Measurements from ENCODE around the gene RXRB.

RXRB gene

DNA sequence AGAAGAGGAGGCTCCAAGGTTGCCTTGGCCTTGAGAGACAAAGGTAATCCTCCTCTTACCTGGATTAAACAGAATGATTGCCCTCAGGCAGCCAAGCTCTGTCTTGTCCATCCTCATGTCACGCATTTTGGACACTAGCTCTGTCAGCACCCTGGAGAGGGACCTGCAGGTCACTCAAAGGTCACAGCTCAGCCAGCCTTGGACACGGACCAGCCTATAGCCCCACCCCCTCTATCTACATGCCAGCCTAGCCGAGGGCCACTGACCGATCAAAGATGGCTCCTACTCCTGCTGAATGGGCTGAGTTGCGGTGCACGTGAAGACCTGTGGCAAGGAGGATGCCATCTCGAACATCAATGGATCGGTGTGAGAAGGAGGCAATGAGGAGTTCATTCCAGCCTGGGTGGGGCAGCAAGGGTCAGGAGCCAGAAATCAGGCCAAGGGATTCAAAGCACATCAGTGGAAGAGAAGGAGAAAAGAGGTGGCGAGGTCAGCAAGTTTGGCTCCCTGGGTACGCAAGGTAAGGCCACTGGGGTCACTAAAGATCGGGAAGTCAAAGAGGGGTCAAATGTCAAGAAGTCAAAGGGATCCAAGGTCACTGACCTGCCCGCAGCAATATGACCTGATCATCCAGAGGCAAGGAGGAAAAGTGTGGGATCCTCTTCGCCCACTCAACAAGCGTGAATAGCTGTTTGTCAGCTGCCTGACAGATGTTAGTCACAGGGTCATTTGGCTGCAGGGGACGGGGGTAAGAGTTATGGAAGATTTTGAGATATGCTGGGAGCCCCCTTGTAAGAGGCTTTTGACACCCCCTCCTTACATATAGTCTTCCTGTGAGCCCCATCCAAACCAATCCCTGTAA, 4.9 kb downstream of the RXRB start:
- no peak for DNase-seq

DNA sequence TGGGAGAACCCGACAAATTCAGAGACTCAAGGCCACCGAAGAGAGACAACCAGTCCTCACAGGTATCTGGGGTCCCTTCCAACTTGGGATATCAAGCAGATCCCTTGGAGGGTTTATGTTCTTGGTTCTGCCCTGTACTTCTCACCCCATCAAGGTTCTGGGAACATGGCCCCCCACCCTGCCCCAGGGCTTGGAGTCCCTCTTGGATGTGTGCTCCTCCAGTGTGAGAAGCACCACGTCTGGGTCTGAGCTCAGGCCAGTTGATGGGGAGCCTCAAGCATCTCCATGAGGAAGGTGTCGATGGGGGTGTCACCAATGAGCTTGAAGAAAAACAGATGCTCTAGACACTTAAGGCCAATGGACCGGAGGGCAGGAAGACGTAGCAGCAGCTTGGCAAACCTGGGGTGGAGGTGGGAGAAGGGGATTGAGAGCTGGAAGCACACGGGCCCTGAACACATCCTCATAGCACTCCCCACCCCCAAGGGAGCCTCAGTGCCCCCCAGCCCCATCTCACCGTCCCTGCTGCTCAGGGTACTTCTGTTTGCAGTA, 6.0 kb downstream of the RXRB start:
- DNase-seq = no peak

DNA sequence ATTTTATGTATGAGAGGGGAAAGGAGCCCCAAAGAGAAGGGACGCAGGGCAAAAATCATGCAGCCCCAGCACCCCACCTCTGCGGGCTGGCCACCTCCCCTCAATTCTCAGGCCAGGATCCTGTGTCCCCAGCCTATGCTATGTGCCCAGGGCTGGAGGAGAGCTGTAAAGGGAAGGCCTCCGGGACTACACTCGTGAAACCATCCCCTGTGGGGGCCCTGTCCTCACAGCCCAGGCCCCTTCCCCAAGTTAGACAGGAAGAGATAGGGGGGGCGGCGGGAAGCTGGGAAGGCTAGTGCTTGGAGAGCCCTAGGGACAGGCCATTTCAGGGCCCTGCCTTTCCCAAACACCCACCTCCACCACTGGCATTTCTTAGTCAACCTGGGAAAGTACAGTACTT, 6.8 kb downstream of the RXRB start:
- DNase-seq = no peak

DNA sequence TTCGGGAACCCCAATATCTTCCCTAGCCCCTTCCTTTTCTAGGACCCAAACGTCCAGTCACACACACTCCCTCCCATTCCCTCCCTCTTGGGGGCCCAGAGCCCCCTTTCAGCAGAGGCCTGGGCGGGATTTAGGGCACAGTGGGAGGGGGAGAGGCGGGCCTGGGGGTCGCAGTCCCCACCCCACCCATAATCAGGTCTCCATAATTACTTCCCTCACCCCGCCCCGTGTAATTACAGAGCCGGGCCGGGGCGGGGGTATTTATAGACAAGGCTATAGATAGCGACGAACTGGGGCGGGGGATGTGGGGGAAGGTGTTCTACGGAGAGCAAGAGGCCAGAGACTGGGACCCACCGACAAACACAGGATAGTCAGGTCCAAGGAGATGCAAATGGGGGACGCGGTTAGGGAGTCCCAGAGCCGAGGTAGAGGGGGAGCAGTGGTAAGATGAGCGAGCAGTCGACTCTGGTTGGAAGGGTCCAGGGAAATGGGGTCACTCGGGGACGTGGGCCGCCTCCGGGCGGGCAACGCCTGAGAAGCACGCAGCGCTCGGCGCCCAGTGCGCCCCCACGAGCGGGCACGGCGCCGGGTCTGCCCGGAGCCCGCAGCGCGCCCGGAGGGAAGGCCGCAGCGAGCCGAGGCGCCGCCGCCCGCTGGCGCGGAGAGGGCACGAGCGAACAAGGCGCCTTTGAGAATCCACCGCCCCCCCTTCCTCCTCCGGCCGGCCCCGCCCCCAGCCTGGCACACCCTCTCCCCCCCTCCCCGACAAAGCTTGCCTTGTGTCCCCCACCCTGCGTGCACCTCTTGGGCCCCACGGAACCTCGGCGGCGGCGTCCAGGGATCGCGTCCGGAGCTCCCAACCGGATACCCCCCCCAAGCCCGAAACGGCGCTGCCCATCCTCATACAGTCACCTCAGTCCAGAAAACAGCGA, 7.5 kb downstream of the RXRB start:
- no peak for DNase-seq

DNA sequence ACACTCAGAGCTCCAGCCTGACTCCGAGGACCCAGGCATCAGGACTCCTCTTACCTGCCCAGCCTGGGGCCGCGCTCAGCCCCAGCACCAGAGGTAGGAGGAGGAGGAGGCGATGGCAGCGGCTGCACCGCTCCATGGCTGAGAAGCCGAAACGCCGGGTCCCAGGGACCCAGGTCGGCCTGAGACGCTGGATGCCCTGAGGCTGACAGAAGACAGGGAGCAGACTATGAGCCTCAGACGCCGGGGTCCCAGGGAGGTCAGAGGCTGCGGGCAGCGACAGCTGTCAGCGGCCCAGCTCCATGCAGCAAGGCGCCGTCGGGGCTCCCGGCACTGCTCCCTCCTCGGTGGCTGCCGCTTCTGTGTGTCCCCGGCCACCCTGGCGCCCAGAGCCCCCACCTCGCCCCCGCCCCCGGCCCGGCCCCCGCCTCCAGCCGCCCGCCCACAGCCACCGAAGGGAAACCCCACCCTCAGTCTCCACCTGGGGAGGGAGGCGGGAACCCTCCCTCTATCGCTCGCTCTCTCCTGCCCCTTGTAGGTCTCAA, 8.3 kb downstream of the RXRB start, which contains the start of gene COL11A2:
Gene COL11A2 (minus strand): TSS at position 363 of the 542 bp plus-strand sequence. CDS start 227 bp downstream, at position 136.
- no peak for DNase-seq

DNA sequence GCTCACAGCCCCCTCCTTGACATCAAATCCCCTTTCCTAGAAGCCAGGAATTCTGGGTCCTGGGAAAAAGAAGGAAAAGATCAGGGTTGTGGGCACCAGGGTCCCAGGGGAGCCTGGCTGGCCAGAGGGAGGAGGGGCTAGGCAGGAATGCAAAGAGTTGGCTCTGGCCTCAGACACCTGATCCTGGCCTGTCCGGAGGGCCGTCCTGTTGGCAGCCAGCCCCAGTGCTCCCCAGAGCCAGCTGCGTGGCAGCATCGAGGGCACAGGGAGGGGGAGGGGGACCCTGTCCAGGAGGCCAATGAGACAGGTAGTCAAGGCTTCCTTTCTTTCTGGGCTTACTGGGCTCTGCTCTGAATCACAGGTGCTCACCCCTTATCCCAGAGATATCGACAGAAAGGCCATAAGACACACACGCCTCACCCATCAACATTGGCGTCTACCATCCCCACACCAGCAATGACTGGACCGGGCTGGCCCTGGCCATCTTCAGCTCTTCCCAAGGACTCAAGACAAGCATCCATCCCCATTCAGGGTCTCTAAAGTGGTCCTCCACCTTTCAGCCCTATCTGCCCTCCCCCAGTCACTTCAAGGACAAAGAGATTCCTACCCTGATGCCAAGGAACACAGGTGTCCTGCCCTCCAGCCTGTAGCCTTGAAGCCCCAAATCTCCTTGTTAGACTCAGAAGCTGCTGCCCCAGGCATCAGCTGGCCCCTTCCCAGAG, 8.9 kb downstream of the RXRB start:
- no peak for DNase-seq

DNA sequence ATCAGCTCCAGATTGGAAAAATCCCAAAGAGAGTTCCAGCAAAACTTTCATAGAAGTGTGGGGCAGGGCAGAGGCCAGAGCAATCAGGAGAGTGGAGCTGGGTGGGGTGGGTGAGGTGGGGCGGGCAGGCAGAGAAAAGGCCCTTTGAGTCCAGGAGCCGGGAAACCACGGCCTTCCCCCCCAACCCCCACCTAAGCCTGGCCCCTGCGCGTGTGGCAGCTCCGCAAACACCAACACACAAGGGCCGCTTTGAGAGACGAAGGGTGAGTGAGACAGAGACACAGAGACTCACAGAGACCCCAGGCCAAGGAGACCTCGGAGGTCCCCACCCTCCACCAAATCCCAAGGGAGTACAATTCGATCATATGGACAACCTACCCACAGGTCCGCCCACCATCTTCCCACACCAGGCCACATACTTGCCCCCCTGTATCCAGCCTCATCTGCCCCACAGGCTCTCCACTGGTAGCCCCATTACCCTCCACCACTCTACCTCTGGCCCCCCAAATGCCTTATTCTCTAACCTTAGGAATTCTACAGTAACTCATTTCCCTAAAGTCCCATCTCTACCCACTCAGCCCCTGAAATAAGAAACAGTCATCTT, 9.9 kb downstream of the RXRB start:
- DNase-seq = no peak

DNA sequence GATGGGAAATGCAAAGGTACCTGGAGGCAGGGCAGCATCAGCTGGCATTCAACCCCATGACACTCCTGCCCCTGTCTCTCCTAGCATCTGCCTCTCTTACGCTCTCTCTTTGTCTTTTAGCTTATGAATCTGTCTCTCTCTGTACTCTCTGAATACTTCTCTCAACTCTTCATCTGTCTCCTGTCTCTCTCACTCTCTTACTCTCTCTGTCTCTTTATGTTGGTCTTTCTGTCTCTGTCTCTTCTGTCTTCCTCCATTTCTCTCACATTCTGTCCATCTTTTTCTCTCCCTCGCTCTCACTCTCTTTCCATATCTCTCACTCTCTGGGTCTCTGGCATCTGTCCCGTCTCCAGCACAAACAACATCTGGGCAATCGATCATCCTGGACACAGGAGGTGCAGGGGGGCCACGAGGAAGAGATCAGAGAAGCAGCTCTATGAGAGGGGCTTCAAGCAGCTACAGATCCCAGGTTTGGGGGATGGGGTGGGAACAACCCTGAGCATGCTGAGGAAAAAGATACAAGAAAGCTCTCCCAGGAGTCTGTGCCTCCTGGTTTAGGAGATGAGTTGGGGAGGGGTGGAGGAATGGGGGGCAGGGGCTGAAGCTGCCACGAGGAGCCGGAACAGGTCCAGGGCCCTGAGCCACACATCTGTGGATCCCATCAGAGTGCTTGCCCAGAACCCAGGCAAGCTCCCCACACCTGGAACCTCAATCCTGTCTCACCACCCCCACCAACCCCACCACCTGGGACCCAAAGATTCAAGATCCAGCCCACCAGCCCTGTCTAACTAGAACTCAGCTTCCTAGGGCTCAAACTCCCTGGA, 10.6 kb downstream of the RXRB start:
- DNase-seq = no peak

DNA sequence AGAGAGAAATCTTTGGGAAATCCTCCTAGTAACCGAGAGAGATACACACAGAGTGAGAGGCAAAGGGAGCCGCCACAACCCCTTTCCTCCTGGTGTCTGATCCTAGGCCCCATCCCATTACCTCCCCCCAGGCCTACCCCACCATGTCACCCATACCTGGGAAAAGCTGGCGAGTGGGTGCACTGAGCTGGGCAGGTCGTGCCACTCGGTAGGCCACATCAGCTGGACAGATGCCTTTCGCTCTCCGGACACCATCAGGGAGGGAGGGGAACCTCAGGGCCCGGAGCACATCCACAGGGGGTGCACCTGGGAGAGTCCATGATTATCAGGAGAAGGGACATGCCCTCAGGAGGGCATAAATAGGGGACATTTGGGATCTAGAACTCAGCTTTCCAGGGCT, 11.3 kb downstream of the RXRB start:
- no peak for DNase-seq

DNA sequence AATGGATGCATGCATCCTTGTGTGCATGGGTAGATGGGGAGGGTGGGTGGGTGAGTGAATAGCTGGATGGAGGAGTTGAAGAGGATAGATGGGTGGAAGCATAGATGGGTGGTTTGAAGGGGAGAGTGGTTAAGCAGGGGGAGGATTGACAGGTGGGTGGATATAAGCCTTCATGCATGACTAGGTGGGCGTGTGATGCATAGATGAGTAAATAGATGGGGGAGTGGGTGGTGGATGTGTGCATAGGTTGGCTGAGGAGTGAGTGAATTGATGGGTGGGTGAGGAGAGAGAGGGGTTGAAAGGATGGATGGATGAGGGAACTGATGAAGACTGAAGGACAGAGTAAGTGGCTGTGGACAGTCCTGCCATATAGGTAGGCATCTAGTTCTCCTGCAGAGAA, 12.7 kb downstream of the RXRB start:
- no peak for DNase-seq

DNA sequence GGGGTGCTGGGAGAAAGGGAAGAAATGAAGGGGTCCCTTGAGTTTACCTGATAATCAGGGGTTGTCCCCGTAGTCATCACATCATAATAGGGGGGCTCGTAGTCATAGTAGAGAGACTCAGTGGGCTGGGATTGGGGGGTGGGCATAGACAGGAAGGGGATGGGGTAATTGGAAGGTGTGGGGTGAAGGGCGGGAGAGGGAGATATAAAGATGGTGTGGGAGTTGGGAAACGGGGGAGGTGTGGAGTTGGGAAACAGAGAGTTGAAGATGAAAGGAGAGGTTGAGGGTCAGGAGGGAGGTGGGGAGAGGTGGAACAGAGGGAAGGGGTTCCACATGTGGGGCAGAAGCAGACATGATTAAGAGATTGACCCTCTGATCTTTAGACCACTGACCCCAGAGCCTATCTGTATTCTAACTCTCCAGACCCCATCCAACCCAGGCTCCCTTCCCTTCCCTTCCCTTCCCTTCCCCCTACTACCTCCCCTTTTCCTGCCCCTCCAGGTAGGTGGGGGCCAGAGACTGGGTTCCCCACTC, 14.7 kb downstream of the RXRB start:
- DNase-seq = no peak

DNA sequence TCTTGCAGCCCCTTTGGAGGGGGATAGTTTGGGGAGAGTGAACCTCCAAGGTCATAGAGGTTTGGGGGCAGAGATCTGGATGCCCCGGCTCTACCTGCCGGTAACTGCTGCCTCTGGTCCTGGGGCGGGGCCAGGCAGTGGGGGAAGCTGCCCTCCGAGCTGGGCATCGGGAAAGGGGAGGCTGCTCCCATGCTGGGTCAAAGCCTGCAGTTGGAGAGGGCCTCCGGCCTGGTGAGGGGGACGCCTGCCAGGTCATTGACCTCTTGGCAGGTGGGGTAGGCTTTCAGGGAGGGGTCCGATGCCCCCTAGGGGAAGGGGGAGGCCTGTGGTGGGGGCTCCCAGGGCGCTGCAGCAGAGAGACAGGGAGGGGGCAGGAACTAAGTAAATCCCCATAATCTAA, 15.3 kb downstream of the RXRB start:
- no peak for DNase-seq

DNA sequence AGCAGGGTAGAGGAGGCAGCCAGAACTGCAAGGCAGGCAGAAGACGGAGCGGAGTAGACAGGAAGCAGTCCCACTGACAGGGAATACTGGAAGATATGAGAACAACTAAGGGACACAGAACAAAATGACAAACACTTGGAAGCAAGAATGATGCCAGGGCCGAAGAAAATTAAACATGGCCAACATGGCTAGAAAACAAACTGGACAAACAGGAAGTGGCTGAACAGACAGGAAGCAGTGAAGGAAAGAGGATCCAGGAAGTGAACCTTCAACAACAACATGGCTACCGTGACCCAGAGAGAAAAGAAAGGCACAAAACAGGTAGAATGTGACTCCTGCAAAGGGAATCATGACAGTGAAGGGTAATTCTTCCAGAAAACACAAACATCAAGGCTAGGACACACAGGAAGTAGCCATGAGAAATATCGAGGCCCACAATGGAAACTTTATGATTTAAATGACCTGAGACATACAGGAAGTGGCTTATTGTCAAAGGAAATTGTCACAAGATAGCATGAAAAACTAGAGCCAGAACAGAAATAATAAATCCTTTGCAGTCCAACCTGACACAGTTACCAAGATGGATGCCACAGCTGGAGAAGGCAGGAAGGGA, 17.3 kb downstream of the RXRB start:
- DNase-seq = no peak

DNA sequence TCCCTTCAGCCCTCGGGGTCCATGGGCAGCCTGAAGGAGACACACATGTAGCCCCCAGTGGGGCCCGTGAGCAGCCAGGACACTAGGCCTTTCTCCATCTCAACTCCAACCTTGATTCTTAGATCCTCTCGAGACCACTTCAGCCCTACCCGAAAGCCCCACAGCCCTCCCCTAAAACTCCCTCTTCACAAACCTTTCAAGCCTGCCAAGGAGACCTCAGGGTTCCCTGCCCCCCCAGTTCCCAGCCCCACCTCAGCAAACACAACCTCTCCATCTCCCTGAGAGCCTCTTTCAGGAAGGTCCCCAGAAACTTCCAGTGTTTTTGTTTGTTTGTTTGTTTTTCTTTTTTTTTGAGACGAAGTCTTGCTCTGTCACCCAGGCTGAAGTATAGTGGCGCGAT, 19.3 kb downstream of the RXRB start:
- DNase-seq = no peak

DNA sequence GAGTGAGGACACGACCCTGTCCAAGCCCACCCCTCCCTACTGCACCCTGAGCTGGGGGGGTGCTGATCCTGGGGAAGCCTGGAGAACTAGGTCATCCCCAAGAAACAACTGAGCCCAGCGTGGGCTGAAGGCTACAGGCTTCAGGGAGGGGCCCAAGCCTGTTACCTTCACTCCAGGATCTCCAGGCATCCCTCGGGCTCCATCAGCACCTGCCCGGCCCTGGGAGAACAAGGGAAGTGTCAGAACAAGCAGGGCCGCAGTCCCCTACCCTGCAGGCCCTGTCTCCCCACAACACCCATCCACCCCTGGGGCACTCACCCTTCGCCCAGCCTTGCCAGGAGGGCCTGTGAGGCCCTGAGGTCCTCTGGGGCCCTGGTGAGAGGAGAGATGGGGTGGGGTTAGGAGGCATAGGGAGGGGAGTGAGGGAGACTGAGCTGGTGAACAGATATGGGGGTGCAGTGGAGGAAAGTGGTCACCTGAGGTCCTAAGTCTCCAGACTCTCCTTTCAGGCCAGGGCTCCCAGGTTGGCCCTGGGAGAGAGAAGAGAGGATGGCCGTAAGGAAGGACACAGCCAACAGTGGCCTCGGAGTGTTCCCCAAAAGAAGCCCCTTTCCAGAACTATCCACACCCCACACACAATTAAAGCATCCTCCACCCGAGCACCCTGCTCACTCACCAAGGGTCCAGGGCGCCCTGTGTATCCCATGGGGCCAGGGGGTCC, 21.6 kb downstream of the RXRB start:
- DNase-seq = no peak

DNA sequence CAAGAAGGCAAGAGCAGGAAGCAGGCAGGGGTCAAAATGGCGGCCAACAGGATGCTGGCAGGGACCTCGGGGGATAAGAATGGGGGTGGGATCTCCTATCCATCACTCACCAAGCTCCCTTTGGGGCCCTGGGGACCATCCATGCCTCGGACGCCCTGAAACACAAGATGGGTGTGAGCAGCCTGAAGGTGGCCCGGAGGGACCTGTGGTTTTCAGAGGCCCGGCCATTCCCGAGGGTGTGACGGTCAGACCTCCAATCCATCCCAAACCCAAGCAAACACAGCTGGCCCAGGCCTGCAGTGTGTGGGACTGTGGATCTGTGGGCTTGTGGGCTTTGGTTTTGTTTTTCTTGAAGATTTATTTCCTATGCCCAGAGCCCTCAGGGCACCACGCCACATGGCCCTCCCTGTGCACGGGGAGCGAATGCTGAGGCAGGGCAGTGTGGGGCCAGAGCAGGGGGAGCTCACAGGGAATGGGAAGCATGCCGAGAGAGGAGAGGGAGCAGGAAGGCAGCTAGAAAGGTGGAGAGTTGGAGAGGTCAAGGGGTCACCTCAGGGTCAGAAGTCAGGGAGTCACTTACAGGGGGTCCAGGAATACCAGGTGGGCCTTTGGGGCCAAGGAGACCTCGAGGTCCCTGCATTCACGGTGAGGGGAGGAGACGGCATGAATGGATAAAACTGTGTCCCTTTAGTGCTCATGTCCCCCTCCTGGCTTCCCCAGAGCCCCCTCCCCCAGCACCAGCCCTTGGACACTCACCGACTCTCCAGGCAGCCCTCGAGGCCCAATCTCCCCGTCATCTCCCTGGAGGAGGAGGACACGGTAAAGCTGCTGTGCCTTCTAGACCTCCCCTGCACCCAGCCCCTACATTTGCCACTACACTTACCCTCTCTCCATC, 22.7 kb downstream of the RXRB start:
- DNase-seq = no peak

DNA sequence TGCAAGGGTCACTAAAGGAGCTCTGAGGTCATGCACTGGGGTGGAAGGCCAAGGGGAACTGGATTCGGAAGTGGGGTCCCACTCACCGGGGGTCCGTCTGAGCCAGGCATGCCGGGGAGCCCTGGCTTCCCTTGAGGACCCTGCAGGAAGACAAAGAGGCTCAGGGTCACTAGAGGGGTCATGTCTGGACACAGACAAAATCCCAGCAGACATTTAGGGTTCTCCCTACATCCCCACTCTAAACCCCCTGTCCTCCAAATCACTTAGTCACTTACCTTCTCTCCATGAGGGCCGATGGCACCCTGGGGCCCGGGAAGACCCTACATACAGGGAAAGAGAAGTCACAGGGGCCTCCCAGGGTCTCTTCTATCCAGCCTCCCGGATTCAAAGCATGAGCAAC, 23.6 kb downstream of the RXRB start:
- DNase-seq = no peak

DNA sequence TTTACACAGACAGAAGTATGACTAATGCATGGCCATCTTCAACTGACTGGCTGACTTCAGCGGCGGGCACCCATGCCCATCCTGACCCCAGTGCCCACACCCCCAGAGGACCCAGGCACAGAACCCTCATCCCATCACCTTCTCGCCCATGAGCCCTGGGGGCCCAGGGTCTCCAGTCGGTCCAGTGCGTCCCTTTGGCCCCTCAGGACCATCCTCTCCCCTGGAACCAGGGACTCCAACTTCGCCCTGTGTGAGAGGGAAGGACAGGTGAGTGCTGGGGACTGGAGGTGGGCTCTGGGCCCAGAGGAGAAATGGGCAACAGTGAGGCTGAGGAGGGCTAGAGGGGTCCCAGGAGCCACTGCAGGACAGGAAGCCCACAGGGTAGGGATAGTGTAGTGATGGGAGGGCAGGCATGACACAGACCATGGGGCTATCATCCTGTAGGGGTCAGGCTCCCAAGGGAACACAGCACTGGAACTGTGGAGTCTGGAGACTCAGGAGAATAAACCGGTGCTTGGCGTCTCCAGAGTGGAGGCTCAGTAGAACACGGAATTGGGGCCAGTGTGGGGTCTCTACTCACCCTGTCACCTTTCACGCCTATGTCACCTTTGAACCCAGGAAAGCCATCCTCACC, 24.9 kb downstream of the RXRB start:
- DNase-seq = no peak
